Motor neuron (in vitro differentiated cells): Measurements from ENCODE around the gene UBXN6. TPM values are rescaled to one million over a fixed set of nuclear protein-coding genes. Genes with fewer than 3 reads are reported as not detected.

Source experiments
- ATAC-seq, 8 experiments: fragments of 200-7000 bp; cut with Tn5 transposase; replicated peaks in 6 of 8; 2 replicates each; pipeline ENCODE4 v1.8.0; 2021; ENCODE audit warnings: mild to moderate bottlenecking in 8 of 8, moderate library complexity in 8 of 8
- H3K27ac ChIP-seq, 2 donors: fragments of 250-450 bp; sonication (Bioruptor Pico); 2 replicates each; pipeline ENCODE4 v1.9.0; 2021; ENCODE audit warnings: antibody characterized with exemption in 2 of 2, mild to moderate bottlenecking in 2 of 2, moderate library complexity in 1 of 2
- H3K4me1 ChIP-seq, 2 donors: fragments of 250-450 bp; sonication (Bioruptor Pico); replicated peaks in 1 of 2; 2 replicates each; pipeline ENCODE4 v1.6.1; 2021; ENCODE audit warnings: antibody characterized with exemption in 2 of 2, mild to moderate bottlenecking in 2 of 2, moderate library complexity in 1 of 2
- H3K4me3 ChIP-seq, 5 donors: fragments of 250-450 bp; sonication (Bioruptor Pico); 2 replicates each; pipeline ENCODE4 v1.9.0; 2021; ENCODE audit warnings: antibody characterized with exemption in 5 of 5, mild to moderate bottlenecking in 5 of 5, moderate library complexity in 4 of 5
- WGBS, 10 experiments: fragments of 450-650 bp; shearing (Covaris generic); methylation state at CpG; one replicate each; pipeline ENCODE4 v1.0.0; 2022; 5-methylcytosine and 5-hydroxymethylcytosine counted together
- in situ Hi-C, 9 experiments: fragments of 400-800 bp; cut with MboI; loops; one replicate each; pipeline ENCODE4 v1.15.0; 2021; ENCODE audit warnings: low sequenced_read_pairs in 9 of 9, low pct_unique_long_range_greater_than_20kb in 2 of 9; ENCODE audit not compliant: unreplicated experiment in 9 of 9
- total RNA-seq, 8 experiments: library from RNA; unstranded; fragments of 300-600 nt; gene quantifications; 2 replicates each; pipeline versions ENCODE4 v1.2.3 to v1.2.4, GENCODE V29; 2022

UBXN6 gene
- total RNA-seq, 8 experiments from 2014 or later, result 56.8 to 93.5 (median 74.0) TPM

GRCh38 chr19:4499855-4500254 is 42.3 kb upstream of the UBXN6 start:
- Histone ChIP-seq H3K4me1 (no peaks in the 10 kb centered on the region), H3K27ac (no peak overlapping the region), H3K4me3 (no peak overlapping the region)
- in situ Hi-C loops, result no loop called here
- WGBS, 10 experiments, result no CpG with 5 or more reads among the region's 15 CpGs
- ATAC-seq, result no peak

- no peak for ATAC-seq
- Histone ChIP-seq H3K27ac (no peak overlapping the region), H3K4me3 (no peak overlapping the region), H3K4me1 (no peaks in the 10 kb centered on the region)
- in situ Hi-C loops, result no loop called here
- WGBS, 10 experiments, result no CpG with 5 or more reads among the region's 23 CpGs
Measured at GRCh38 chr19:4499318-4499717, 41.7 kb upstream of the UBXN6 start.

GRCh38 chr19:4498694-4499093 is 41.1 kb upstream of the UBXN6 start:
- no peak overlapping the region for H3K27ac ChIP-seq
- H3K4me3 ChIP-seq, result no peak overlapping the region
- no peaks in the 10 kb centered on the region for H3K4me1 ChIP-seq
- in situ Hi-C loops, result no loop called here
- no peak for ATAC-seq
- 100% methylated on average over 1 of the region's 12 CpGs; no CpG with 5 or more reads in 9 of the 10 experiments for WGBS, 10 experiments

- in situ Hi-C loops, result no loop called here
- 87 to 97% methylated on average over 4 to 9 of the region's 25 CpGs; no CpG with 5 or more reads in 8 of the 10 experiments for WGBS, 10 experiments
- no peak for ATAC-seq
Measured at GRCh38 chr19:4497770-4498389, 40.3 kb upstream of the UBXN6 start.

GRCh38 chr19:4496304-4496703 is 38.7 kb upstream of the UBXN6 start:
- H3K27ac ChIP-seq, result no peak overlapping the region
- H3K4me1 ChIP-seq, result no peaks in the 10 kb centered on the region
- WGBS, 10 experiments, result 80 to 100% methylated on average over 1 to 2 of the region's 18 CpGs; no CpG with 5 or more reads in 8 of the 10 experiments
- in situ Hi-C loops, result no loop called here
- peak in 1 of 8 experiments; percentile 5 for ATAC-seq
- no peak overlapping the region for H3K4me3 ChIP-seq

More at GRCh38 chr19:4497770-4498389, 40.3 kb upstream of the UBXN6 start:
- no peak overlapping the region for H3K4me3 ChIP-seq
- H3K4me1 ChIP-seq, result no peaks in the 10 kb centered on the region
- H3K27ac ChIP-seq, result no peak overlapping the region

- in situ Hi-C loops, result no loop called here
- WGBS, 10 experiments, result no CpG with 5 or more reads among the region's 12 CpGs
- Histone ChIP-seq H3K4me3 (no peak overlapping the region), H3K4me1 (no peaks in the 10 kb centered on the region), H3K27ac (no peak overlapping the region)
- ATAC-seq, result peak in 5 of 8 experiments; percentile 14 to 36 (median 29)
Measured at GRCh38 chr19:4495471-4495870, 37.9 kb upstream of the UBXN6 start.

- Histone ChIP-seq H3K4me1 (no peaks in the 10 kb centered on the region), H3K27ac (no peak overlapping the region), H3K4me3 (no peak overlapping the region)
- in situ Hi-C loops, result no loop called here
- ATAC-seq, result no peak
- 90 to 100% (median 98%) methylated on average over 1 to 5 of the region's 8 CpGs; no CpG with 5 or more reads in 6 of the 10 experiments for WGBS, 10 experiments
Measured at GRCh38 chr19:4494691-4495064, 37.1 kb upstream of the UBXN6 start.

GRCh38 chr19:4493929-4494690 is 36.5 kb upstream of the UBXN6 start:
- Histone ChIP-seq H3K4me3 (no peak overlapping the region), H3K4me1 (no peaks in the 10 kb centered on the region), H3K27ac (no peak overlapping the region)
- no peak for ATAC-seq
- in situ Hi-C loops, result no loop called here
- 90 to 99% (median 94%) methylated on average over 6 to 24 of the region's 61 CpGs; no CpG with 5 or more reads in 6 of the 10 experiments for WGBS, 10 experiments

- Histone ChIP-seq H3K4me1 (no peaks in the 10 kb centered on the region), H3K4me3 (no peak overlapping the region), H3K27ac (no peak overlapping the region)
- in situ Hi-C loops, result no loop called here
- WGBS, 10 experiments, result 95 to 100% (median 100%) methylated on average over 1 to 9 of the region's 41 CpGs; no CpG with 5 or more reads in 5 of the 10 experiments
- ATAC-seq, result no peak
Measured at GRCh38 chr19:4493104-4493928, 35.7 kb upstream of the UBXN6 start.

GRCh38 chr19:4492337-4493103 is 34.9 kb upstream of the UBXN6 start:
- 100% methylated on average over 1 to 3 of the region's 3 CpGs; no CpG with 5 or more reads in 6 of the 10 experiments for WGBS, 10 experiments
- Histone ChIP-seq H3K4me3 (no peak overlapping the region), H3K27ac (no peak overlapping the region), H3K4me1 (no peaks in the 10 kb centered on the region)
- in situ Hi-C loops, result no loop called here
- no peak for ATAC-seq

GRCh38 chr19:4491446-4491845 is 33.9 kb upstream of the UBXN6 start:
- WGBS, 10 experiments, result 100% methylated on average over 1 of the region's 21 CpGs; no CpG with 5 or more reads in 9 of the 10 experiments
- ATAC-seq, result no peak
- Histone ChIP-seq H3K27ac (no peak overlapping the region), H3K4me1 (no peaks in the 10 kb centered on the region), H3K4me3 (no peak overlapping the region)
- in situ Hi-C loops, result no loop called here

GRCh38 chr19:4488496-4488895 is 30.9 kb upstream of the UBXN6 start:
- in situ Hi-C loops, result no loop called here
- ATAC-seq, result no peak
- Histone ChIP-seq H3K27ac (no peak overlapping the region), H3K4me1 (no peaks in the 10 kb centered on the region), H3K4me3 (no peak overlapping the region)
- WGBS, 10 experiments, result 96 to 100% (median 100%) methylated on average over 1 to 13 of the region's 29 CpGs; no CpG with 5 or more reads in 6 of the 10 experiments
